WTC11 (cell line): Measurements from ENCODE around the gene ARHGAP23.

Source experiments
- CREB1 ChIP-seq: sonication (generic); formaldehyde crosslinking; IDR thresholded peaks from 2 replicates; pipeline ENCODE4 v1.8.0; 2023; ENCODE audit warnings: mild to moderate bottlenecking, missing genetic modification reagents
- ESRRA ChIP-seq: sonication (generic); formaldehyde crosslinking; IDR thresholded peaks from 2 replicates; pipeline ENCODE4 v1.8.1; 2022; ENCODE audit warnings: mild to moderate bottlenecking, missing genetic modification reagents, borderline replicate concordance
- FOXJ3 ChIP-seq: sonication (generic); formaldehyde crosslinking; IDR thresholded peaks from 2 replicates; pipeline ENCODE4 v1.9.0; 2021; ENCODE audit warnings: missing genetic modification reagents, mild to moderate bottlenecking, borderline replicate concordance
- JUN ChIP-seq: sonication (generic); formaldehyde crosslinking; IDR thresholded peaks from 2 replicates; pipeline ENCODE4 v1.8.0; 2023; ENCODE audit warnings: mild to moderate bottlenecking, missing genetic modification reagents
- TEAD1 ChIP-seq: sonication (generic); formaldehyde crosslinking; IDR thresholded peaks from 2 replicates; pipeline ENCODE4 v1.8.0; 2022; ENCODE audit warnings: mild to moderate bottlenecking, missing genetic modification reagents
- TEAD4 ChIP-seq: sonication (generic); formaldehyde crosslinking; IDR thresholded peaks from 2 replicates; pipeline ENCODE4 v1.8.0; 2022; ENCODE audit warnings: mild to moderate bottlenecking, missing genetic modification reagents
- TP53 ChIP-seq: sonication (generic); formaldehyde crosslinking; IDR thresholded peaks from 2 replicates; pipeline ENCODE4 v1.8.1; 2023; ENCODE audit warnings: mild to moderate bottlenecking, missing genetic modification reagents
- ZNF263 ChIP-seq: sonication (generic); formaldehyde crosslinking; IDR thresholded peaks from 2 replicates; pipeline ENCODE4 v1.8.1; 2022; ENCODE audit warnings: low read depth, mild to moderate bottlenecking, moderate library complexity, missing genetic modification reagents
- TF ChIP-seq, protein P1 (sequence below): sonication (generic); formaldehyde crosslinking; IDR thresholded peaks from 2 replicates; pipeline ENCODE4 v1.8.1; 2022; ENCODE audit warnings: mild to moderate bottlenecking, moderate library complexity, missing genetic modification reagents
- TF ChIP-seq, protein P2 (sequence below): sonication (generic); formaldehyde crosslinking; IDR thresholded peaks from 2 replicates; pipeline ENCODE4 v1.8.0; 2022; ENCODE audit warnings: mild to moderate bottlenecking, missing genetic modification reagents
- TF ChIP-seq, protein P3 (sequence below): fragments of 200-600 bp; IDR thresholded peaks from 2 replicates; pipeline ENCODE4 v1.8.0; 2022; ENCODE audit warnings: antibody characterized with exemption
- TF ChIP-seq, protein P4 (sequence below): sonication (generic); formaldehyde crosslinking; conservative IDR thresholded peaks from 2 replicates; pipeline ENCODE4 v1.8.1; 2022; ENCODE audit warnings: mild to moderate bottlenecking, missing genetic modification reagents
- TF ChIP-seq, protein P5 (sequence below): sonication (generic); formaldehyde crosslinking; IDR thresholded peaks from 2 replicates; pipeline ENCODE4 v1.8.1; 2022; ENCODE audit warnings: low read depth, mild to moderate bottlenecking, moderate library complexity, missing genetic modification reagents, borderline replicate concordance
- TF ChIP-seq, protein P6 (sequence below): sonication (generic); formaldehyde crosslinking; IDR thresholded peaks from 2 replicates; pipeline ENCODE4 v1.8.0; 2023; ENCODE audit warnings: missing genetic modification reagents

DNA sequence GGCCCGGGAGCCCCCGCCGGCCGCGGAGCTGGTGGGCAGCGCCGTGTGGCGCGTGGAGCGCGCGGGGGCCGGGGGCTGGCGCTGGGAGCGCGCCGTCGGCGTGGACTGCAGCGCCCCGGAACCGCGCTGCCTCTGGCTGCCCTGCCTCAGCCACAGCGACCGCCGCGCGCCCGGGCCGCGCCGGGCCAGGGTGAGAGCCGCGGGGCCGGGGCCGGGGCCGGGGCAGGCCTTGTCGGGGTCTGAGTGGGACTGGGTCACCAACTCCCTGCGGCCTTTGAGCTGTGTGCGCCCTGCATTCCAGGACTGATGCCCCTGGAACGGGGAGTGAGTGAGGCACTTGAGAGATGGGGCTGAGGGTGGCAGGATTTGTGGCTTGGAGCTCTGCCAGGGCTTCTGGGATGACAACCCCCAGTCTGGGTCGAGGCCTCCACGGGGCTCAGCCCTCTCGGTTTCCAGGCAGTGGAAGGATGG, 25.7 kb downstream of the ARHGAP23 start:
- TF ChIP-seq CREB1 (no peak), ESRRA (no peak), TP53 (CRISPR knock-in tag) (no peak), JUN (no peak), ZNF263 (CRISPR knock-in tag) (no peak), TEAD1 (no peak), FOXJ3 (no peak), TEAD4 (no peak)
- TF ChIP-seq, protein P1, sequence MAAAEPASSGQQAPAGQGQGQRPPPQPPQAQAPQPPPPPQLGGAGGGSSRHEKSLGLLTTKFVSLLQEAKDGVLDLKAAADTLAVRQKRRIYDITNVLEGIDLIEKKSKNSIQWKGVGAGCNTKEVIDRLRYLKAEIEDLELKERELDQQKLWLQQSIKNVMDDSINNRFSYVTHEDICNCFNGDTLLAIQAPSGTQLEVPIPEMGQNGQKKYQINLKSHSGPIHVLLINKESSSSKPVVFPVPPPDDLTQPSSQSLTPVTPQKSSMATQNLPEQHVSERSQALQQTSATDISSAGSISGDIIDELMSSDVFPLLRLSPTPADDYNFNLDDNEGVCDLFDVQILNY = no peak
- TF ChIP-seq, protein P2, sequence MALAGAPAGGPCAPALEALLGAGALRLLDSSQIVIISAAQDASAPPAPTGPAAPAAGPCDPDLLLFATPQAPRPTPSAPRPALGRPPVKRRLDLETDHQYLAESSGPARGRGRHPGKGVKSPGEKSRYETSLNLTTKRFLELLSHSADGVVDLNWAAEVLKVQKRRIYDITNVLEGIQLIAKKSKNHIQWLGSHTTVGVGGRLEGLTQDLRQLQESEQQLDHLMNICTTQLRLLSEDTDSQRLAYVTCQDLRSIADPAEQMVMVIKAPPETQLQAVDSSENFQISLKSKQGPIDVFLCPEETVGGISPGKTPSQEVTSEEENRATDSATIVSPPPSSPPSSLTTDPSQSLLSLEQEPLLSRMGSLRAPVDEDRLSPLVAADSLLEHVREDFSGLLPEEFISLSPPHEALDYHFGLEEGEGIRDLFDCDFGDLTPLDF (CRISPR knock-in tag) = no peak
- TF ChIP-seq, protein P3, sequence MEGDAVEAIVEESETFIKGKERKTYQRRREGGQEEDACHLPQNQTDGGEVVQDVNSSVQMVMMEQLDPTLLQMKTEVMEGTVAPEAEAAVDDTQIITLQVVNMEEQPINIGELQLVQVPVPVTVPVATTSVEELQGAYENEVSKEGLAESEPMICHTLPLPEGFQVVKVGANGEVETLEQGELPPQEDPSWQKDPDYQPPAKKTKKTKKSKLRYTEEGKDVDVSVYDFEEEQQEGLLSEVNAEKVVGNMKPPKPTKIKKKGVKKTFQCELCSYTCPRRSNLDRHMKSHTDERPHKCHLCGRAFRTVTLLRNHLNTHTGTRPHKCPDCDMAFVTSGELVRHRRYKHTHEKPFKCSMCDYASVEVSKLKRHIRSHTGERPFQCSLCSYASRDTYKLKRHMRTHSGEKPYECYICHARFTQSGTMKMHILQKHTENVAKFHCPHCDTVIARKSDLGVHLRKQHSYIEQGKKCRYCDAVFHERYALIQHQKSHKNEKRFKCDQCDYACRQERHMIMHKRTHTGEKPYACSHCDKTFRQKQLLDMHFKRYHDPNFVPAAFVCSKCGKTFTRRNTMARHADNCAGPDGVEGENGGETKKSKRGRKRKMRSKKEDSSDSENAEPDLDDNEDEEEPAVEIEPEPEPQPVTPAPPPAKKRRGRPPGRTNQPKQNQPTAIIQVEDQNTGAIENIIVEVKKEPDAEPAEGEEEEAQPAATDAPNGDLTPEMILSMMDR = no peak
- TF ChIP-seq, protein P4, sequence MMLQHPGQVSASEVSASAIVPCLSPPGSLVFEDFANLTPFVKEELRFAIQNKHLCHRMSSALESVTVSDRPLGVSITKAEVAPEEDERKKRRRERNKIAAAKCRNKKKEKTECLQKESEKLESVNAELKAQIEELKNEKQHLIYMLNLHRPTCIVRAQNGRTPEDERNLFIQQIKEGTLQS (CRISPR knock-in tag) = no peak
- TF ChIP-seq, protein P5, sequence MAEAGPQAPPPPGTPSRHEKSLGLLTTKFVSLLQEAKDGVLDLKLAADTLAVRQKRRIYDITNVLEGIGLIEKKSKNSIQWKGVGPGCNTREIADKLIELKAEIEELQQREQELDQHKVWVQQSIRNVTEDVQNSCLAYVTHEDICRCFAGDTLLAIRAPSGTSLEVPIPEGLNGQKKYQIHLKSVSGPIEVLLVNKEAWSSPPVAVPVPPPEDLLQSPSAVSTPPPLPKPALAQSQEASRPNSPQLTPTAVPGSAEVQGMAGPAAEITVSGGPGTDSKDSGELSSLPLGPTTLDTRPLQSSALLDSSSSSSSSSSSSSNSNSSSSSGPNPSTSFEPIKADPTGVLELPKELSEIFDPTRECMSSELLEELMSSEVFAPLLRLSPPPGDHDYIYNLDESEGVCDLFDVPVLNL (CRISPR knock-in tag) = no peak
- TF ChIP-seq, protein P6, sequence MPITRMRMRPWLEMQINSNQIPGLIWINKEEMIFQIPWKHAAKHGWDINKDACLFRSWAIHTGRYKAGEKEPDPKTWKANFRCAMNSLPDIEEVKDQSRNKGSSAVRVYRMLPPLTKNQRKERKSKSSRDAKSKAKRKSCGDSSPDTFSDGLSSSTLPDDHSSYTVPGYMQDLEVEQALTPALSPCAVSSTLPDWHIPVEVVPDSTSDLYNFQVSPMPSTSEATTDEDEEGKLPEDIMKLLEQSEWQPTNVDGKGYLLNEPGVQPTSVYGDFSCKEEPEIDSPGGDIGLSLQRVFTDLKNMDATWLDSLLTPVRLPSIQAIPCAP (CRISPR knock-in tag) = no peak
